NCI-H146 treated with DMSO at 0.1 percent for 48 hours (cell line): ENCODE measurements around the gene EFHD2.

Experiments used
- DNase-seq: peaks from one replicate; lab custom pipeline; 2025; ENCODE audit not compliant: unreplicated experiment; lab: John Stamatoyannopoulos, UW

EFHD2 gene

DNA sequence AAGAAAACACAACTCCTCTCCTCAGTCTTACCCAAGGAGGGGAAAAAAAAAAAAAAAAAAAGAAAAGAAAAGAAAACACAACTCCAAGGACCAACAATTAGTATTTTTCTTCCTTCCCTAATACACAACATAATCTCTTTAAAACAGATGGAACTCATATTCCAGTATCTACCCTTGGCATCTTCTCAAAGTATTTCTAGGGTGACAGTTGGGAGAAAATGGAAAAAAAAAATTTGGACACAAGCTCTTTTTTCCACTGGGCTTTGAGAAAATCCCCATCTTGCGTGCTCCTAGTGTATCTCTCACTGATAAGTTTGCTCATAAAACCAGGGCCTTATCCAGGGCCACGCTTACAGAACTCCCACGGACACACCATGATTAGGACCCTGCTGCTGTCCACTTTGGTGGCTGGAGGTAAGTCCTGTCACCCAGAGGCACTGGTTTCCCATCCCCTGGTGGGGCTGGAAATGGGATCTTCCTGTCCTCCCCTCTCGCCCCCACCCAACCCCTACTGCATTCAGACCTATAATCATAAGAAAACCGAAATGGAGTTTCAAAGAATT is 66.1 kb downstream of the EFHD2 start, which contains the start of gene CELA2B:
TSS of gene CELA2B (plus strand) at position 353 of the 563 bp plus-strand sequence. CDS start at position 375, 22 bp downstream.
- DNase-seq, result no peak

DNA sequence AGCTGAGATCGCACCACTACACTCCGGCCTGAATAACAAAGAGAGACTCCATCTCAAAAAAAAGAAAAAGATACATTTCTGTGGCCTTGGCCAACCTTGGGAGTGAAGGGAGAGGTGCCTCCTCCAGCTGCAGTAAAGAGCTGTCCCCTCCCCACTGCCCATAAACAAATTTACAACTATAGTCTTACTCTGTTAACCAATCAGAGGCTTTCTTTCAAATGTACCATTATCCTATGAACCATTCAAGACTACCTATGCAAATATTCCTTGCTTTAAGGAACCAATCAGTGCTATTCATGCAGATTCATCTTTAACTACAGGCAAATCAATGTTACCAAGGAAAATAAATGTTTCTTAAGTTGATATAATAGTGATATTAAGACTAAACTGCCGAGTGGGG is 67.2 kb downstream of the EFHD2 start:
- DNase-seq, result no peak

DNA sequence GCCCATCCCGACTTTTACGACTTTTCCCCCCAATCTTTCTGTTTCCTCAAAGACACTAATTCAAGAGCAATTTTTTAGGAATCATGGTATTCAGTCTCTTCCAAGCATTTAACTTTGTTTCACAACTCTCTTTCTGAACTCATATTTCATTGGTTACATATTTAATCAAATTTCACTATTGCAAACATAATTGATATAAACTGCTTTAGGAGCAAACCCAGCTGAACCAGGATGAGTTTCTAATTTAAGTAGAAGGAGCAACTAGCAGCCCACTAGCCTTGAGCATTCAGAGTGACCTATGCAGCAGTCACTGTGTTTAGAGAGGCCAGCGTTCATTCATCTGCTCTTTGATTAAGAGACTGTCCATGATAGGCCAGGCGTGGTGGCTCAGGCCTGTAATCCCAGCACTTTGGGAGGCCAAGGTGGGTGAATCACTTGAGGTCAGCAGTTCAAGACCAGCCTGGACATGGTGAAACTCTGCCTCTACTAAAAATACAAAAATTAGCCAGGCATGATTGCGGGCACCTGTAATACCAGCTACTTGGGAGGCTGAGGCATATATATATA is 68.0 kb downstream of the EFHD2 start:
- no peak for DNase-seq
